HG02798 (cell line): ENCODE data around the gene WWP2.
"Not testable (repeated sequence)": the region's sequence is repeated elsewhere in the genome, so short reads cannot be mapped to it uniquely, and the experiment has no call there.

Experiments
- ATAC-seq: cut with Tn5 transposase; IDR thresholded peaks from one replicate; pipeline ENCODE4 v1.9.1; 2021; ENCODE audit warnings: mild to moderate bottlenecking; ENCODE audit not compliant: unreplicated experiment, poor library complexity

WWP2 gene

DNA sequence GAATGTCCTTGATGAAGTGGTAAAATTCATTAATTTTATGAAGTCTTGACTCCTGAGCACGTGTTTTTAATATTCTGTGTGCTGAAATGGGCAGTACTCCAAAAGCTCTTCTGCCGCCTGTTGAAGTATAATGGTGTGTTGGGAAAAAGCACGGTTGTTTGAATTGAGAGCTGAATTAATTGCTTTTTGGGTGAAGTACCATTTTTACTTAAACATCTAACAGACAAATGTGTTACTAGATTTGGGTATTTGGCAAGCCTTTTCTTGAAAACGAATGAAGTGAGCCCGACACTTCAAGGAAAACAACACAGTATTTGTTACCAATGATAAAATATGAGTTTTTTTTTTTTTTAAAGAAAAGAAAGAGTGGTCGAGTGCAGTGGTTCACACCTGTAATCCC is 22.5 kb downstream of the WWP2 start:
- no peak for ATAC-seq

DNA sequence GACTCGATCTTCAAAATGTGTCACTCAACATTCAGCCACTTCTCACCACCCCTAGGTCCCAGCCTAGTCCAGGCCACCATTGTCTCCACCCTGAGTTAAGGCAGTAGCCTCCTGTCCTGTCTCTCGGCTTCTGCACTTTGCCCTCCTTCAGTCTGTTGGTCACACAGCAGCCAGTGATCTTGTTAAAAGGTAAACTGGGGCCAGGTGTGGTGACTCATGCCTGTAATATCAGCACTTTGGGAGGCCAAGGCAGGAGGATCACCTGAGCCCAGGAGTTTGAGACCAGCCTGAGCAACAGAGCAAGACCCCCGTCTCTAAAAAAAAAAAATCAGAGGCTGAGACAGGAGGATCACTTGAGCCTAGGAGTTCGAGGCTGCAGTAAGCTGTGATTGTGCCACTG is 25.8 kb downstream of the WWP2 start:
- no peak for ATAC-seq

DNA sequence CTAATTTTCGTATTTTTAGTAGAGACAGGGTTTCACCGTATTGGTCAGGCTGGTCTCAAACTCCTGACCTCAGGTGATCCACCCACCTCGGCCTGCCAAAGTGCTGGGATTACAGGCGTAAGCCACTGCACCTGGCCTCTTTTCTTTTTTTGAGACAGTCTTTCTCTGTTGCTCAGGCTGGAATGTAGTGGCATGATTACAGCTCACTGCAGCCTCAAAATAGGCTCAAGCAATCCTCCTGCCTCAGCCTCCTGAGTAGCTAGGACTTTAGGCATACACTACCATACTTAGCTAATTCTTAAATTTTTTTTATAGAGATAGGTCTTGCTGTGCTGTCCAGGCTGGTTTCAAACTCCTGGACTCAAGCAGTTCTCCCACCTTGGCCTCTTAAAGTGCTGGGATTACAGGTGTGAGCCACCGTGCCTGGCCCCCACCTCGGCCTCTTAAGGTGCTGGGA is 29.3 kb downstream of the WWP2 start:
- not testable (repeated sequence) for ATAC-seq

DNA sequence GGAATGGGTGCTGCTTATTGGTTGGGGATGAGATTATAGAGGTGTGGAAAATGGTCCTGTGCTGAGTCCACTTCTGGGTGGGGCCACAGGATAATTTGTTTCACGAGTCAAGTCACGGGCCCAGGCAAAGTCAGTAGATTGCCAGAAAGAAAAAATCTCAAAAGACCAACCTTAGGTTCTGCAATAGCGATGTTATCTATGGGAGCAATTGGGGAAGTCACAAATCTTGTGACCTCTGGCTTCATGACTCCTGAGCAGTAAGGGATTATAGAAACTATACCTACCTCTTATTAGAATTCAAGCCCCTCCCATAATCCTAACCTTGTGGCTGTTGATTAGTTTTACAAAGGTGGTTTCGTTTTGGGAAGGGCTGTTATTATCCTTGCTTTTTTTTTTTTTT is 31.4 kb downstream of the WWP2 start:
- ATAC-seq: no peak

DNA sequence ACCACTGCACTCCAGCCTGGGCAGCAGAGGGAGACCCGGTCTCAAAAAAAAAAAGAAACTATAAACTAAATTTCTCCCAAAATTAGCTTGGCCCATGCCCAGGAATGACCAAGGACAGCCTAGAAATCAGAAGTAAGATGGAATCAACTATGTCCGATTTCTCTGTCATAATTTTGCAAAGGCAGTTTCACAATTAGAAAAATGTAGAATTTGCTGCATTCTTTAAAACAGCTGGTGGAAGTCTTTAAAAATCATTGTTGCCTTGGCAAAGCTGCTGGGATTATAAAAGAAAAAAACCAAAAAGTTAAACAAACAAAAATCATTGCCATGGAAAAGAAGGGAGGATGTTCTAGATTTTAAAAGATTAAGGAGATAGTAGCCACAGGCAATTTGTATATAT is 32.4 kb downstream of the WWP2 start:
- no peak for ATAC-seq

DNA sequence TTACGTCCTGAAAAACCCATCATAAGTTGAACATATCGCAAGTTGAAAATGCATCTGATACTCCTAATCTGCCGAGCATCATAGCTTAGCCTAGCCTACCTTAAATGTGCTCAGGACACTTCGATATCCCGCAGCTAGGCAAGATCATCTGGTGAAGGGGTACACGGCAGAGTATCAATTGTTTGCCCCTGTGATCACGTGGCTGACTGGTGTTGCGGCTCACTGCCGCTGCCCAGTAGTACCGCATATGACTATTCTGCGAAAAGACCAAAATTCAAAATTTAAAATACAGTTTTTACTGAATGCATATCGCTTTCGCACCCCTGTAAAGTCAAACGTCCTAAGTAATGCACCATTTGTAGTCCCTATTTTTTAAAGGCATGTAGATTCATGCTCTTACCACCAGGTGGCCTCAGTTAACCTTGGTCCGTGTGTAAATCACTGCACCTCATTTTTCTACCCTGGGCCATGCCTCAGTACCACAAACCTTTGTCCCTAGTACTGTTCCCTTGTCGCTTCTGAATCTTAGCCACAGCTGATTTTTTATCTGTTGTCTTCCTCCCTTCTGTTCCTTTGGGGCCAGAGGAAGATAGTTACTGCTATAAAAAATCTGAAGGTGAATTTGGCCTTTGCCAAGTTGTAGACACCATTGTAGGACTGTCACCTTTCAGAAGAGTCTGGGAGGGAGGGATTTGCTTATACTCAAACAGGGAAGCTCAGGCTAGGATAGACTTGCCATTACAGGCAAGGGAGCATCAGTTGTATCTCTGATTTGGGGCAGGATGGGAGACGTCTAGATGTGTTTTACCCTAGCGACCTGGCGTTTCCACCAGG is 34.4 kb downstream of the WWP2 start:
- ATAC-seq: no peak

DNA sequence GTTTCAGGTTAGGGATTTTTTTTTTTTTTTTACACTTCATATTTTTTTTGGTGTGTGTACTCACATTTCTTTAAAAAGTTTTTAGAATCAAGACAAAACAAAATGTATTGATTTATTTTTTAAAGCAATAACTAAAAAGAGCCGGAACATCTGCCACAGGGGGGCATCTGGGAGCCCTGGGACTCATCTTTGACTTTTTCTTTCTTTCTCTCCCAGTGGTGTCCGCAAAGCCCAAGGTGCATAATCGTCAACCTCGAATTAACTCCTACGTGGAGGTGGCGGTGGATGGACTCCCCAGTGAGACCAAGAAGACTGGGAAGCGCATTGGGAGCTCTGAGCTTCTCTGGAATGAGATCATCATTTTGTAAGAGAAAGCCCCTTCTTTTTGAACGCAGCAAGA is 36.3 kb downstream of the WWP2 start:
- ATAC-seq: no peak

DNA sequence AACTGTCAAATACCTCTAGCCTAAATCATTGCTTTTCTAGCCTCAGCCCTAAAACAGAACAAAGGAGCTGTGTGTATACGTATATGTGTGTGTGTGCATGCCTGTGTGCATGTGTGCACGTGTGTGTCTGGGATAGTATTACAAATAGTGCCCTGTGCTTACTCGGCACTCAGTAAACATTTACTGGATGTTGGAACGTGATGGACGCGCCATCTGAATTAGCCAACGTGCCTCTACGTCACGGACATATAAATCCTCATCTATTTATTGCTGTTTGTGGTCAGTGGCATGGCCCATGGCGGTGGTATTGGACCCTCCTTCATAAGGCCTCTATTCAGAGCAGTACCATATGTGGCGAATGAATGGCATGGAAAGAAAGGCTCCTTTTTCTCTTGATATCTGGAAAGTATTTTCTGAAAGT is 37.5 kb downstream of the WWP2 start:
- no peak for ATAC-seq

DNA sequence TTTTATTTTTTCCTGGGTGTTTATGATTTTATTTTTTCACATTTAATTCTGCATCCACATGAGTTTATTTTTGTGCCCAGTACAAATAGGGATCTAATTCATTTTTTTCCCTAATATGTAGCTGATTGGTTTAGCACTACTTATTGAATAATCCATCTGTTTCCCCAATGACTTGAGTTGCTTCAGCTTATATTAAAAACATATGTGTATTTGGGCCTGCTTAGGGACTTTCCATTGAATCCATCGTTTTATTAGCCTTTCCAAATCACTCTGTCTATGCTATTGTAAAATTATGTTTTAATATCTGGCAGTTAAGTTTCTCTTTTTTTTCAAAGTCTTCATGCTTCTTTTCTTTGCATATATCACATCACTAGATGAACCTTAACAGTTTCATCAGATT is 42.2 kb downstream of the WWP2 start:
- ATAC-seq: no peak

DNA sequence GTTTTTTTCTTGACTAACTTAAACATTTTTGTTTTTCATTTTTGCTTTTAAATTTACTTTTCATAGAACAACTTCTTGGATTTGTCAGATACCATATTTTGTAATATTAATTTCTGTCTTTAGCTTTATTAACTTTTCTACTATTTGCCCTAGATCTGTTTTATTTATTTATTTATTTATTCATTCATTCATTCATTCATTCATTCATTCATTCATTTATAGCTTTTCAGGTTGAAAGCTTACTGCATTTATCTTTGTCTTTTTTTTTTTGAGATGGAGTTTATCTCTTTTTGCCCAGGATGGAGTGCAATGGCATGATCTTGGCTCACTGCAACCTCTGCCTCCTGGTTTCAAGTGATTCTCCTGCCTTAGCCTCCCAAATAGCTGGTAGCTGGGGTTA is 44.6 kb downstream of the WWP2 start:
- not testable (repeated sequence) for ATAC-seq

DNA sequence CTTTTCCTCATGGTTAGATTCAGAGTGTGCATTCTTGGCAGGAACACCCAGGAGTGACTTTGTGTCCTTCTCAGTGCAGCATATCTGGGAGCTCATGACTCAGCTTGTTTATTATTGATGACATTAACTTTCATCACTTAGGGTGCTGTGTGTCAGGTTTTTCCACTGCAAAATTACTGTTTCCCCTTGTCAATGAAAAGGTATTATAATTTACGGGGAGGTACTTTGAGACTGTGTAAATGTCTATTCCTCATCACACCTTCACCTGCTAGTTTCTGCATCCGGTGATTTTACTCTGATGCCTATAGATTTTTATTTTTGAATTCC is 50.5 kb downstream of the WWP2 start:
- ATAC-seq: no peak

DNA sequence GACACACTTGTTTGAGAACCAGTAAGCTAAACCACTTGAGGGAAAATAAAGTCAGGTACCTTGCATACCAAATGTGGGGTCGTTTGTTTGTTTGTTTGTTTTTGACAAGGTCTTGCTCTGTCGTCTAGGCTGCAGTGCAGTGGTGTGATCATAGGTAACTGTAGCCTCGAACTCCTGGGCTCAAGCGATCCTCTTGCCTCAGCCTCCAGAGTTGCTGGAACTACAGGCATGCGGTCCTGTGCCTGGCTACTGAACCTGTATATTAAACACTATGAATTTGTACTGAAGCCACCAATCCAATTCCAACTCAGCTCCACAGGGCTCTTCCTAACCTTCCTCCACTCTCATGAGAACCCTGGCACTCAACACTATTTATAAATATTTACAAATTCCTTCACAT is 51.9 kb downstream of the WWP2 start:
- ATAC-seq: no peak

DNA sequence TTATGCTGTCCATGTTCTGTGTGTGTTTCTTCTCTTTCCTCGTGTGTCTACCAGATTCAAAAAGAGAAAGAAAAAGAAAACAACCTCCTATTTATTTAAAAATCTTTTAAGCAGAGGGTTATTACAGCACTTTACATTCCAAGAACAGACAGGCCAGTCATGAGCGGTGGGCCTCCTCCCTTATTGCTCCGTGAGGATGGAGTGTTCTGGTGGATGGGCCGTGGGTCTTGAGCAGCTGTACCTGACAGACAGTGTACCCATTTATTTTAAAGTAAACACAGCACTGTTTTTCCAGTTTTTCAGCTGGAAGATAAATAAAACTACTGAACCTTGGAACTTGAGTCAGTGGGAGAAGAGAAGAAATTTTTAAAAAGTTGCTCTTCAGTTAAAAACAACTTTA is 52.4 kb downstream of the WWP2 start:
- ATAC-seq: no peak

DNA sequence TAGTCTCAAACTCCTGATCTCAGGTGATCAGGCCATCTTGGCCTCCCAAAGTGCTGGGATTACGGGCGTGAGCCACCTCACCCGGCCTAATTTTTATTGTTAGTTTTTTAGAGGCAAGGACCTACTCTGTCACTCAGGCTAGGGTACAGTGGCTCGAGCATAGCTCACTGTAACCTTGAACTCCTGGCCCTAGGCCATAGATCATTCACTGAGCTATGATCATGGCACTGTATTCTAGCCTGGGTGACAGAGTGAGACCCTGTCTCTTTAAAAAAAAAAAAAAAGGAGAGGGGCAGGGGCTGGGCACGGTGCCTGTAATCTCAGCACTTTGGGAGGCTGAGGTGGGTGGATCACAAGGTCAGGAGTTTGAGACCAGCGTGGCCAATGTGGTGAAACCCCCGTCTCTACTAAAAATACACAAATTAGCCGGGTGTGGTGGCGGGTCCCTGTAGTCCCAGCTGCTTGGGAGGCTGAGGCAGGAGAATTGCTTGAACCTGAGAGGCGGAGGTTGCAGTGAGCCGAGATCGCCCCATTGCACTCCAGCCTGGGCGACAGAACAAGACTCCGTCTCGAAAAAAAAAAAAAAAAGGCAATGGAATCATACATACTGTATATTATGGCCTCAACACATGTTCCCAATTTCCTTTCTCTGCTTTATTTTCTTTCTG is 53.2 kb downstream of the WWP2 start:
- not testable (repeated sequence) for ATAC-seq

DNA sequence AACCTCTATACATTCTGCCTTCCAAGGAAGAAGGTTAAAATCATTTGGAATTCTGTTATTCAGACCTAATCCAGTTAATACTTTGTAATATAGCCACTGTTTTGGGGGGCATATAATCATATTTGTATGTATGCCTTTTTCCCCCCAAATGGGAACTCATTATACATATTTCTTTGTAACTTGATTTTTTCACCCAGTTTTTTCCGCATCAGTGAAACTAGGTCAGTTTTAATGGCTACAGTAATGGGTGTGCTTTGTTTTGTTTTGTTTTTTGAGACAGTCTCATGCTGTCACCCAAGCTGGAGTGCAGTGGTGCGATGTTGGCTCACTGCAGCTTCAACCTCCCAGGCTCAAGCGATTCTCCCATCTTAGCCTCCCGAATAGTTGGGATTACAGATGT is 54.9 kb downstream of the WWP2 start:
- no peak for ATAC-seq

DNA sequence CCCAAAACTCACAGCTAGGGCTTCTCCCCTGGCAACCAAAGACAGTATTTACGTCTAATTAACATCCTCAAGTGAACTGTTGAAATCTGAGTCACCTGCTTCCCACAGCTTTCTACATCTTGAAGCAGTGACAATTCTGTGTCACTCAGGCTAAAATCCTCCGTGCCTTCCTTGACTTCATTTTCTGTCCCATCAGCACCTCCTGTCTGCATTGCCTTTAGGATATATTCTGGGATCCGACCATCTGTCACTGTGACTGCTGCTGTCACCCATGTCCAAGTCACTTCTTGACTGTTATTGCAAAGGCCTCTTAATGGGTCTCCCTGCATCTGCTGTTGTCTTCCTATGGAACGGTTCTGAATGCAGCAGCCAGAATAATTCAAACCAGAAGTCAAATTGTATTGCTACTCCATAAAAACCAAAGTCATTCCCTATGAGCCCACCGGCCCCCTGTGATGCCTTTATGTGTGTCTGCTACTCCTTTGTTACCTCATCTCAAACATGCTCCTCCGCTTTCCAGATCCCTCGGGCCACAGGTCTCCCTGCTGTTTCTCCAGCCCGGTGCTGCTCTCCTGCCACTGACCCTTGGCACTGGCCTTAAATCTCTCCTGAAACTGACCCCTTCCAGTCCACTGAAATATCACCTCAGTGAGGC is 56.9 kb downstream of the WWP2 start:
- ATAC-seq: no peak

DNA sequence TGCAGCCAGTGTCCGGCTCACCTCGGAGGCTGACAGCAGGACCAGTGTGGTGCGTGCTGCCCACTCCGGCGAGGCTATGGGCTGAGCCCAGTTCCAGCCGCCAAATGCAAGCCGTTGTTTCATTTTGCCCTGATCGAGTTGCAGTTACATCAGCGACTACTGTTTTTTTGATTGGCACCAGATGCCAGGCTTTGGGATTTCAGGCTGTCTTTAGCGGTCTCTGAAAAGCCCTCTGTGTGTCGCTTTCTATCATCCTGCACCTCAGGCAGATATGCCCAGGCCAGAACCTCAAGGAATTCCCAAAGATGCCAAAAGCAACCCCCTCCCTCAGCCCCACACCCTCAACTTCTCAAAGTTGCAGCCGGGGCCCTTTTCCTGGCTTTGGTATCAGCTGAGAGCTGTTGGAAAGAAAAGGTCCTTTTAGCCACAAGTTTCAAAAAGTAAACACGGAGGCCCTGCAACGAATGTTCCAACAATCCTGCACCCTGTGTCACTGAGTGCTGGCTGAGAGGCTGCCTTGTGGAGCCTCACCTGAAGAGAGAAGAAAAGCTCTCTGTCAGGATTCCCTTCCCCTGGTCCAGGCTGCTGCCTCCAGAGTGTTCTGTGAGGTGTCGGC is 58.9 kb downstream of the WWP2 start:
- no peak for ATAC-seq

DNA sequence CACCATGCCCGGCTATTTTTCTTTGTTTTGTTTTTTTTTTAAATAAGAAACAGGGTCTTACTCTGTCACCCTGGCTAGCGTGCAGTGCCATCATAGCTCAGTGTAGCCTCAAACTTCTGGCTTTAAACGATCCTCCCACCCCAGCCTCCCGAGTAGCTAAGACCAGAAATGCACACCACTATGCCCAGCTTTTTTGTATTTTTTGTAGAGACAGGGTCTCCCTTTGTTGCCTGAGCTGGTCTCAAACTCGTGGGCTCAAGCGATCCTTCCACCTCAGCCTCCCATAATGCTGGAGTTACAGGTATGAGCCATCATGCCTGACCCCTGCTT is 59.7 kb downstream of the WWP2 start:
- no peak for ATAC-seq

DNA sequence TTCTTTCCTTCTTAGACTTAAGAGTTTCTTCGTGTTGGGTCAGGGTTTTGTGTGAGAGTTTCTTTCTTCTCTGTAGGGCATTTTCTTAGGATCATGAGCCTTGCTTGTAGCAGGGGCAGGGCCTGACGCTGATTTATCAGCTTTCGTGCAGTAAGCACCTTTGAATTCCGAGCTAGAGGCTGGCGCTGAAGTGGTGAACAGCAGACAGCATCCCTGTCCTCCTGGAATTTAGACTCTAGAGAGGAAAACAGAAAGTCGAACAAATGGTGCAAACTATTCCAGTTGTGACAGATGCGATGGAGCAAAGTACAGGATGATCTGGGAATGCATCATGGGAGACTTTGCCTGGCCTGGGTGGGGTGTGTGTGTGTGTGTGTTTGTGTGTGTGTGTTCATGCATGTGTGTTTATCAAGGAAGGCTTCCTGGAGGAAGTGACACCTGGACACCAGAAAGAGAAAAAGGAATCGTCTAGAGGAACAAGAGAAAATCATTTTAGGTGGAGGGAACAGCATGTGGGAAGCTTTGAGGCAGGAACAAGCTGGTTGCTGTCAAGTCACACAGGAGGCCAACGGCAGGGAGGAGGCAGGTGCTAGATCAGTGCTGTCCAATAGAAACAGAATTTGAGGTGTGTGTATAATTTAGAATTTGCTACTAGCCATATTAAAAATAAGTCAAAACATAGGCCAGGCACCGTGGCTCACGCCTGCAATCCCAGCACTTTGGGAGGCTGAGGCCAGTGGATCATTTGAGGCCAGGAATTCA is 60.2 kb downstream of the WWP2 start:
- no peak for ATAC-seq

DNA sequence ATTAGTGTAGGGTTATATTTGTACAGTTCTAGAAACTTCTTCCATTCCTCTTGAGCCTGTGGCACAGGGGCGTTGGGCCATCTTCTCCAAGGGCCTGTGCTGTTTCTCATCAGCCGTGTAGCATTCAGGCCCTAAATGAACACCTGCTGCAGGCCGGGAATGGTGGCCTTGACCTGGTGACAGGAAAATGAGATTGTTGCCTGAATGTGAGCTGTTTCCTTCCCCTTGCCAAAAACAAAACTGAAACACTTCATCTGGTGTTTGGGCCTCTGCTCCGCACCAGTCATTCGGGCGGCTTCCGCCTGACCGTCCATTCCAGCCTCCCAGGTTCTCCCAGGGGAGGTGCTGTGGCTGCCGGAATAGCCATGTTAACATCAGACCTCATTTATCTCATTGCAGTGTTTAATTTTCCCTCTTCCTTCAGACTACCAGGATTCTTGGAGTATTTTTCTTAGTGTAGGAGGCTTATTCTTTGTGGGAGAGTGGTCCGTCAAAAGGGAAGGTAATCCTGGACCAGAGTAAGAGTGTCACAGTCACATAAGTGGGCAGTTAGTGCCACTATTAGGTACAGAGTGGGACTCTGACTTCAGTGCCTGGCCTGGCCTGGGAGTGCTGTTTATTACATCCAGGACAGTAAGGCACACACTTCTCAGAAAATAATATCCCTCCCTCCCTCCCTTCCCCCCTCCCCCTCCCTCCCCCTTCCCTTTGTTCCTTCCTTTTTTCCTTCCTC is 61.9 kb downstream of the WWP2 start:
- peak; percentile 77 for ATAC-seq
